IPS-NIHi11 (cell line): ENCODE results near the gene MAPKAPK3.

Experiments
- DNase-seq: peaks from one replicate; pipeline ENCODE4 v3.0.0; 2012; ENCODE audit warnings: mixed read lengths, low spot score

MAPKAPK3 gene

GRCh38 chr3:50627407-50628051, 10.6 kb downstream of the MAPKAPK3 start:
- peak; percentile 65 for DNase-seq

GRCh38 chr3:50628601-50629000, 11.7 kb downstream of the MAPKAPK3 start:
- no peak for DNase-seq

- DNase-seq: no peak
Measured at GRCh38 chr3:50630394-50630793, 13.4 kb downstream of the MAPKAPK3 start.

GRCh38 chr3:50630877-50631276, 13.9 kb downstream of the MAPKAPK3 start:
- DNase-seq: no peak

- DNase-seq: no peak
Measured at GRCh38 chr3:50632450-50632849, 15.5 kb downstream of the MAPKAPK3 start.

- no peak for DNase-seq
Measured at GRCh38 chr3:50633230-50633790, 16.4 kb downstream of the MAPKAPK3 start.

- DNase-seq: no peak
Measured at GRCh38 chr3:50635066-50635465, 18.1 kb downstream of the MAPKAPK3 start.

- DNase-seq: peak; percentile 81
Measured at GRCh38 chr3:50637011-50637410, 20.1 kb downstream of the MAPKAPK3 start.

GRCh38 chr3:50637945-50638344, 21.0 kb downstream of the MAPKAPK3 start:
- no peak for DNase-seq

- DNase-seq: no peak
Measured at GRCh38 chr3:50639055-50639494, 22.1 kb downstream of the MAPKAPK3 start.

GRCh38 chr3:50642382-50642781, 25.4 kb downstream of the MAPKAPK3 start:
- DNase-seq: no peak

GRCh38 chr3:50644561-50644960, 27.6 kb downstream of the MAPKAPK3 start:
- no peak for DNase-seq

GRCh38 chr3:50645378-50645777, 28.4 kb downstream of the MAPKAPK3 start:
- DNase-seq: no peak

- DNase-seq: peak; percentile 57
Measured at GRCh38 chr3:50648313-50648712, 31.4 kb downstream of the MAPKAPK3 start.

GRCh38 chr3:50648944-50649343, 32.0 kb downstream of the MAPKAPK3 start:
- DNase-seq: no peak

GRCh38 chr3:50649451-50649931, 32.5 kb downstream of the MAPKAPK3 start:
- DNase-seq: no peak

GRCh38 chr3:50650018-50650417, 33.1 kb downstream of the MAPKAPK3 start:
- no peak for DNase-seq

GRCh38 chr3:50651445-50651844, 34.5 kb downstream of the MAPKAPK3 start:
- no peak for DNase-seq

GRCh38 chr3:50651920-50652529, 35.1 kb downstream of the MAPKAPK3 start:
- peak; percentile 43 for DNase-seq

- DNase-seq: peak; percentile 62
Measured at GRCh38 chr3:50652709-50653108, 35.8 kb downstream of the MAPKAPK3 start.

- DNase-seq: no peak
Measured at GRCh38 chr3:50653937-50654595, 37.1 kb downstream of the MAPKAPK3 start.

GRCh38 chr3:50655009-50655830, 38.3 kb downstream of the MAPKAPK3 start:
- no peak for DNase-seq
